Measurements from ENCODE around the gene DNAAF9. TPM values are rescaled to one million over a fixed set of nuclear protein-coding genes. Genes with fewer than 3 reads are reported as not detected.

DNAAF9 gene
- total RNA-seq, 4 donors from 2014 or later = 29.5 to 51.9 (median 41.4) TPM

DNA sequence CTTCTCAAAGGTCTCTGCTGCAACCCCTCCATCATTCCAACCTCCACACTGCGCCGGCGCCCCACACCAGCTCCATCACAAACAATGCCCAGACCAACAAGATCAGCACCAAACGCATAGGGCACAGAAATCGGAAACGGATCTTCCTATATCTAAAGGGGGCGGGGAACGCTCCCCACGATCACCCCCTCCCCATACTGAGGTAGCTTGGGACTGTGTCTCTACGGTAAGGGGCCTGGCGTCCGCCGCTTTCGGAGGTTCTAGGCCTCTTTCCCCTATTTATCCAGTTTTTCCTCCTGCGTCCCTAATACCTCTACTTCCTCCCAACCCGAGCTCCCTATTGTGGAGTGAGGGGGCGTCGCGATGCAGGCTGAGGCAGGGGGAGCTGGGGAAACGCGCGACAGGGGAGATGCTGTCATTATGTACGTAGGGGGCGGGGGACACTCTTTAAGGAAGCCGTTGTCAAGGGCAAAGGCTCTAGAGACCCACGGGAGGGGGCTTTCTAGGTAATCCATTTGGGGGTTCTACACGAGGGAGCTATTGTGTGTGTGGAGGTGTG is 909 bp downstream of the DNAAF9 start:
- Histone ChIP-seq H3K9me3 (no peaks in the 10 kb centered on the region), H3K27ac (replicated peaks in 1 of 4) (peak overlapping the region; percentile 94 to 97 (median 95)), H3K27me3 (no peaks in the 10 kb centered on the region), H3K36me3 (no peaks in the 10 kb centered on the region), H3K4me1 (peaks cover 16 to 38% (median 34%) of the 10 kb centered on the region in 4 donors), H3K4me3 (peak overlapping the region; percentile 91 to 99 (median 96))
- 2% methylated on average over 27 of the region's 27 CpGs for WGBS
- TF ChIP-seq POLR2AphosphoS5 (IDR thresholded peaks at IDR 0.05) = peak in 1 of 2 donors; percentile 4
- no peak for TF ChIP-seq EP300 (IDR thresholded peaks at IDR 0.05)
- intact Hi-C loops (cut with DNase I) = loop anchor here (5.0 kb wide), 1 partner anchor 66 kb away; the partner anchor contains the start of gene ATRN
- DNase-seq (ENCODE audit: extremely low spot score) = no peak

GRCh38 chr20:3405696-3406358 is 1.6 kb downstream of the DNAAF9 start:
- TF ChIP-seq POLR2A (IDR thresholded peaks at IDR 0.05; ENCODE audit: low read depth) = no peak
- TF ChIP-seq EP300 (IDR thresholded peaks at IDR 0.05) = no peak
- TF ChIP-seq, protein P1, sequence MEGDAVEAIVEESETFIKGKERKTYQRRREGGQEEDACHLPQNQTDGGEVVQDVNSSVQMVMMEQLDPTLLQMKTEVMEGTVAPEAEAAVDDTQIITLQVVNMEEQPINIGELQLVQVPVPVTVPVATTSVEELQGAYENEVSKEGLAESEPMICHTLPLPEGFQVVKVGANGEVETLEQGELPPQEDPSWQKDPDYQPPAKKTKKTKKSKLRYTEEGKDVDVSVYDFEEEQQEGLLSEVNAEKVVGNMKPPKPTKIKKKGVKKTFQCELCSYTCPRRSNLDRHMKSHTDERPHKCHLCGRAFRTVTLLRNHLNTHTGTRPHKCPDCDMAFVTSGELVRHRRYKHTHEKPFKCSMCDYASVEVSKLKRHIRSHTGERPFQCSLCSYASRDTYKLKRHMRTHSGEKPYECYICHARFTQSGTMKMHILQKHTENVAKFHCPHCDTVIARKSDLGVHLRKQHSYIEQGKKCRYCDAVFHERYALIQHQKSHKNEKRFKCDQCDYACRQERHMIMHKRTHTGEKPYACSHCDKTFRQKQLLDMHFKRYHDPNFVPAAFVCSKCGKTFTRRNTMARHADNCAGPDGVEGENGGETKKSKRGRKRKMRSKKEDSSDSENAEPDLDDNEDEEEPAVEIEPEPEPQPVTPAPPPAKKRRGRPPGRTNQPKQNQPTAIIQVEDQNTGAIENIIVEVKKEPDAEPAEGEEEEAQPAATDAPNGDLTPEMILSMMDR (IDR thresholded peaks at IDR 0.05) = no peak
- no peak for TF ChIP-seq POLR2AphosphoS5 (IDR thresholded peaks at IDR 0.05)
- Histone ChIP-seq H3K4me3 (peak overlapping the region; percentile 91 to 99 (median 96)), H3K9me3 (no peaks in the 10 kb centered on the region), H3K27me3 (no peaks in the 10 kb centered on the region), H3K27ac (replicated peaks in 1 of 4) (peak overlapping the region; percentile 94 to 97 (median 95)), H3K4me1 (peaks cover 24 to 46% (median 41%) of the 10 kb centered on the region in 4 donors), H3K36me3 (no peaks in the 10 kb centered on the region)
- intact Hi-C loops (cut with DNase I) = loop anchor here (5.0 kb wide), 1 partner anchor 66 kb away; the partner anchor contains the start of gene ATRN
- WGBS = 27% methylated on average over 3 of the region's 3 CpGs
- no peak for DNase-seq (ENCODE audit: extremely low spot score)

GRCh38 chr20:3405139-3405538 is 2.3 kb downstream of the DNAAF9 start:
- Histone ChIP-seq H3K4me3 (peak overlapping the region in 1 of 4 donors; percentile 99), H3K27ac (replicated peaks in 1 of 4) (peak overlapping the region; percentile 94 to 97 (median 95)), H3K36me3 (no peaks in the 10 kb centered on the region), H3K9me3 (no peaks in the 10 kb centered on the region), H3K4me1 (peaks cover 30 to 52% (median 48%) of the 10 kb centered on the region in 4 donors), H3K27me3 (no peaks in the 10 kb centered on the region)
- 78% methylated on average over 2 of the region's 2 CpGs for WGBS
- no peak for TF ChIP-seq POLR2AphosphoS5 (IDR thresholded peaks at IDR 0.05)
- TF ChIP-seq POLR2A (IDR thresholded peaks at IDR 0.05; ENCODE audit: low read depth) = no peak
- TF ChIP-seq, protein P1 (IDR thresholded peaks at IDR 0.05) = no peak
- no peak for TF ChIP-seq EP300 (IDR thresholded peaks at IDR 0.05)
- intact Hi-C loops (cut with DNase I) = loop anchor here (5.0 kb wide), 1 partner anchor 67 kb away; the partner anchor contains the start of gene ATRN
- no peak for DNase-seq (ENCODE audit: extremely low spot score)

DNA sequence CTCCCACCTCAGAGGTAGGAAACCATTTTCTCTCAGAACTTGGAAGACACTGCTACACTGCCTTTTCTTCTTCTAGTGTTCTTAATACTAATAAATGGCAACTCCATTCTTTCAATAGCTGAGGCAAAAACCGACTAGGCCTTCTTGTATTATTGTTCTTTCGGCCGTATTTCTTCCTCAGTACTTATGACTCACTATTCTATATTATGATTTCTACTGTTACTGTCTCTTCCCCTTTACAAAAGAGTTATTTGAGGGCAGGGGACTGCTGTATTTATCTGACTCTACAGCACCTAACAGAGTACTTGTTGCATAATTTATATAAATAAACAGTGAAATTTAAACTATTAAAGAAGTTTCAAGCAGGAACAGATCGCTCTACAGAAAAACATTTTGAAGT is 3.1 kb downstream of the DNAAF9 start:
- Histone ChIP-seq H3K27me3 (no peaks in the 10 kb centered on the region), H3K4me1 (peaks cover 36 to 60% (median 55%) of the 10 kb centered on the region in 4 donors), H3K36me3 (no peaks in the 10 kb centered on the region), H3K27ac (replicated peaks in 1 of 4) (peak overlapping the region in 2 of 4 donors; percentile 28 to 95), H3K4me3 (no peak overlapping the region), H3K9me3 (no peaks in the 10 kb centered on the region)
- intact Hi-C loops (cut with DNase I) = no loop called here
- TF ChIP-seq POLR2AphosphoS5 (IDR thresholded peaks at IDR 0.05) (no peak), POLR2A (IDR thresholded peaks at IDR 0.05; ENCODE audit: low read depth) (no peak)
- WGBS = 65% methylated on average over 4 of the region's 4 CpGs
- no peak for DNase-seq (ENCODE audit: extremely low spot score)

DNA sequence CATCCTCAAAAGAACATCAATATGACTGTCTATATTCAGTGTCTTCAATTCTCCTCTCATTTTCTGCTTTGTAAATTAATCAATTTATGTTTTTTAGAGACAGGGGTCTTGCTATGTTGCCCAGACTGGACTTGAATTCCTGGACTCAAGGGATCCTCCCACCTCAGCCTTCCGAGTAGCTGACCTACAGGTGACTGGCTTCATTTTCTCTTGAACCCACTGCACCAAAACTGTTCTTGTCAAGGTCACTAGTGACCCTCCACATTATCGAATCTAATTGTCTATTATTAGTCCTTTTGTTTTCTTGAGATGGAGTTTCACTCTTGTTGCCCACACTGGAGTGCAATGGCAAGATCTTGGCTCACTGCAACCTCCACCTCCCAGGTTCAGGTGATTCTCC is 3.7 kb downstream of the DNAAF9 start:
- Histone ChIP-seq H3K9me3 (no peaks in the 10 kb centered on the region), H3K4me3 (no peak overlapping the region), H3K36me3 (no peaks in the 10 kb centered on the region), H3K4me1 (peaks cover 38 to 60% (median 55%) of the 10 kb centered on the region in 4 donors), H3K27ac (replicated peaks in 1 of 4) (no peak overlapping the region), H3K27me3 (no peaks in the 10 kb centered on the region)
- TF ChIP-seq, protein P1 (IDR thresholded peaks at IDR 0.05) = no peak
- TF ChIP-seq EP300 (IDR thresholded peaks at IDR 0.05) (no peak), POLR2A (IDR thresholded peaks at IDR 0.05; ENCODE audit: low read depth) (no peak), POLR2AphosphoS5 (IDR thresholded peaks at IDR 0.05) (no peak)
- intact Hi-C loops (cut with DNase I) = no loop called here
- WGBS = 94% methylated on average over 2 of the region's 2 CpGs
- no peak for DNase-seq (ENCODE audit: extremely low spot score)

Data from esophagus muscularis mucosa (tissue), 4 donors.